HL-60 (cell line): ENCODE data around the gene MARCHF4.
A peak's percentile ranks its signal among the peaks of the same experiment; 100 is the strongest.

Experiments used
- DNase-seq, 2 experiments: peaks; one replicate each; pipeline ENCODE4 v3.0.0-alpha.2; 2010 to 2020; ENCODE audit warnings: low read depth in 1 of 2, low spot score in 1 of 2
- H3K27ac ChIP-seq: fragments of 250-450 bp; sonication (Bioruptor Pico); replicated peaks from 2 replicates; pipeline ENCODE4 v1.5.1; 2020; ENCODE audit warnings: mild to moderate bottlenecking, moderate library complexity
- H3K27me3 ChIP-seq: fragments of 250-450 bp; sonication (Bioruptor Pico); 2 replicates; pipeline ENCODE4 v1.5.1; 2021; ENCODE audit warnings: mild to moderate bottlenecking, moderate library complexity; ENCODE audit not compliant: insufficient read depth, poor library complexity, severe bottlenecking
- H3K4me3 ChIP-seq: replicated peaks from 2 replicates; pipeline ENCODE4 v1.5.1; 2011; ENCODE audit warnings: mild to moderate bottlenecking, control low read depth, low read length; ENCODE audit not compliant: insufficient read depth
- GABPA ChIP-seq: IDR thresholded peaks from 2 replicates; pipeline ENCODE4 v1.6.1; 2012; ENCODE audit warnings: low read depth
- POLR2AphosphoS5 ChIP-seq: IDR thresholded peaks from 2 replicates; pipeline ENCODE4 v1.6.1; 2012; ENCODE audit warnings: low read depth
- SPI1 ChIP-seq: IDR thresholded peaks from 2 replicates; pipeline ENCODE4 v1.6.1; 2012; ENCODE audit warnings: low read depth, mild to moderate bottlenecking, borderline replicate concordance
- TF ChIP-seq, protein P1 (sequence below): IDR thresholded peaks from one replicate; pipeline ENCODE4 v1.5.1; 2011; ENCODE audit warnings: low read length, control low read depth, inconsistent platforms; ENCODE audit not compliant: insufficient read depth
- TF ChIP-seq, protein P2 (sequence below): IDR thresholded peaks from 2 replicates; pipeline ENCODE4 v1.6.1; 2012; ENCODE audit warnings: low read depth; ENCODE audit not compliant: insufficient replicate concordance

The MARCHF4 gene

DNA sequence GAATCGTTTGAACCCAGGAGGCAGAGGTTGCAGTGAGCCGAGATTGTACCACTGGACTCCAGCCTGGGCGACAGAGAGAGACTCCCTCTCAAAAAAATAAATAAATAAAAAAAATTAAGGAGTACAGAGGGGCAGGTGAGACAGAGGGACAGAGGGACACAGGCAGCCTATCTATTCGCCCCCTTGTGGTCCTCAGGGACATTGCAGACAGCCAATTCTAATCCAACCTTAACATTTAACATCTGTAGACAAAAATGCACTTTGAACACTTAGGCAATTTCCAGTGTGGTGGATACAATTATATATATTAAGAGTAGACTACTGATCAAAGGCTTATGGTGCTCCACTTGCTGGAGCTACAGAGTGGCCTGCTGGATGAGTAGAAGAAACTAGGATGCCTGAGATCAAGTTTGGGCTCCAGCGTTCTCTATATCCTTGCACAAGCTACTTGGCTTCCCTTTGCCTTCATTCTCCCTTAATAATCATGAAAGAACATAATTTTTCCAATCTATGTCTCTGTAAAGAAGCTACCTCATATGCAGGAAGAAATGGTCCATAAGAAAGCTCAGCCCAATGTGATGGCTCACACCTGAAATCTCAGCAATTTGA is 31.8 kb upstream of the MARCHF4 start:
- no peak overlapping the region for H3K4me3 ChIP-seq
- H3K27ac ChIP-seq, result no peak overlapping the region
- H3K27me3 ChIP-seq, result no peaks in the 10 kb centered on the region
- TF ChIP-seq, protein P1, sequence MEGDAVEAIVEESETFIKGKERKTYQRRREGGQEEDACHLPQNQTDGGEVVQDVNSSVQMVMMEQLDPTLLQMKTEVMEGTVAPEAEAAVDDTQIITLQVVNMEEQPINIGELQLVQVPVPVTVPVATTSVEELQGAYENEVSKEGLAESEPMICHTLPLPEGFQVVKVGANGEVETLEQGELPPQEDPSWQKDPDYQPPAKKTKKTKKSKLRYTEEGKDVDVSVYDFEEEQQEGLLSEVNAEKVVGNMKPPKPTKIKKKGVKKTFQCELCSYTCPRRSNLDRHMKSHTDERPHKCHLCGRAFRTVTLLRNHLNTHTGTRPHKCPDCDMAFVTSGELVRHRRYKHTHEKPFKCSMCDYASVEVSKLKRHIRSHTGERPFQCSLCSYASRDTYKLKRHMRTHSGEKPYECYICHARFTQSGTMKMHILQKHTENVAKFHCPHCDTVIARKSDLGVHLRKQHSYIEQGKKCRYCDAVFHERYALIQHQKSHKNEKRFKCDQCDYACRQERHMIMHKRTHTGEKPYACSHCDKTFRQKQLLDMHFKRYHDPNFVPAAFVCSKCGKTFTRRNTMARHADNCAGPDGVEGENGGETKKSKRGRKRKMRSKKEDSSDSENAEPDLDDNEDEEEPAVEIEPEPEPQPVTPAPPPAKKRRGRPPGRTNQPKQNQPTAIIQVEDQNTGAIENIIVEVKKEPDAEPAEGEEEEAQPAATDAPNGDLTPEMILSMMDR, result peak; percentile 94
- no peak for TF ChIP-seq GABPA
- no peak for TF ChIP-seq POLR2AphosphoS5
- TF ChIP-seq SPI1, result no peak
- DNase-seq, result no peak

DNA sequence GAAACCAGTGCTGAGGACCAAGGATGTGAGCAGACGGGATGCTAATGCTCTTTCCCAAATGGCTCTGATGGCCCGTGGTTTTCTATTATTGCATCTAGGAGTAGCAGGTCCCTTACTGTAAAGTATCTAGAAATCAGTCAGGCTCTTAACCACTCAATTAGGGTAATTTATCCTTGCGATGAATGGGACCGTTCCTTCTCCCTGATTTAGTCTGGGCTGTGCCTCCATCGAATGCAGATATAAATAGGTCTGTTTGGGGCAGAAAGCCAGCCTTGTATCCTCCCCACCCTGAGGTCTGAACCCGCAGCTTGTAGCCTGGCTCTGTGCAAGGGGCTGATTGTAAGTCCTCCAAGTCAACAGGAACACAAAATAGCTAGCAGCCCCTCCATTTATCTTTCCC is 30.5 kb upstream of the MARCHF4 start:
- Histone ChIP-seq H3K4me3 (no peak overlapping the region), H3K27ac (no peak overlapping the region), H3K27me3 (no peaks in the 10 kb centered on the region)
- no peak for DNase-seq
- TF ChIP-seq POLR2AphosphoS5 (no peak), GABPA (no peak), SPI1 (no peak)
- TF ChIP-seq, protein P1, result no peak
- TF ChIP-seq, protein P2, sequence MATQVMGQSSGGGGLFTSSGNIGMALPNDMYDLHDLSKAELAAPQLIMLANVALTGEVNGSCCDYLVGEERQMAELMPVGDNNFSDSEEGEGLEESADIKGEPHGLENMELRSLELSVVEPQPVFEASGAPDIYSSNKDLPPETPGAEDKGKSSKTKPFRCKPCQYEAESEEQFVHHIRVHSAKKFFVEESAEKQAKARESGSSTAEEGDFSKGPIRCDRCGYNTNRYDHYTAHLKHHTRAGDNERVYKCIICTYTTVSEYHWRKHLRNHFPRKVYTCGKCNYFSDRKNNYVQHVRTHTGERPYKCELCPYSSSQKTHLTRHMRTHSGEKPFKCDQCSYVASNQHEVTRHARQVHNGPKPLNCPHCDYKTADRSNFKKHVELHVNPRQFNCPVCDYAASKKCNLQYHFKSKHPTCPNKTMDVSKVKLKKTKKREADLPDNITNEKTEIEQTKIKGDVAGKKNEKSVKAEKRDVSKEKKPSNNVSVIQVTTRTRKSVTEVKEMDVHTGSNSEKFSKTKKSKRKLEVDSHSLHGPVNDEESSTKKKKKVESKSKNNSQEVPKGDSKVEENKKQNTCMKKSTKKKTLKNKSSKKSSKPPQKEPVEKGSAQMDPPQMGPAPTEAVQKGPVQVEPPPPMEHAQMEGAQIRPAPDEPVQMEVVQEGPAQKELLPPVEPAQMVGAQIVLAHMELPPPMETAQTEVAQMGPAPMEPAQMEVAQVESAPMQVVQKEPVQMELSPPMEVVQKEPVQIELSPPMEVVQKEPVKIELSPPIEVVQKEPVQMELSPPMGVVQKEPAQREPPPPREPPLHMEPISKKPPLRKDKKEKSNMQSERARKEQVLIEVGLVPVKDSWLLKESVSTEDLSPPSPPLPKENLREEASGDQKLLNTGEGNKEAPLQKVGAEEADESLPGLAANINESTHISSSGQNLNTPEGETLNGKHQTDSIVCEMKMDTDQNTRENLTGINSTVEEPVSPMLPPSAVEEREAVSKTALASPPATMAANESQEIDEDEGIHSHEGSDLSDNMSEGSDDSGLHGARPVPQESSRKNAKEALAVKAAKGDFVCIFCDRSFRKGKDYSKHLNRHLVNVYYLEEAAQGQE, result no peak

DNA sequence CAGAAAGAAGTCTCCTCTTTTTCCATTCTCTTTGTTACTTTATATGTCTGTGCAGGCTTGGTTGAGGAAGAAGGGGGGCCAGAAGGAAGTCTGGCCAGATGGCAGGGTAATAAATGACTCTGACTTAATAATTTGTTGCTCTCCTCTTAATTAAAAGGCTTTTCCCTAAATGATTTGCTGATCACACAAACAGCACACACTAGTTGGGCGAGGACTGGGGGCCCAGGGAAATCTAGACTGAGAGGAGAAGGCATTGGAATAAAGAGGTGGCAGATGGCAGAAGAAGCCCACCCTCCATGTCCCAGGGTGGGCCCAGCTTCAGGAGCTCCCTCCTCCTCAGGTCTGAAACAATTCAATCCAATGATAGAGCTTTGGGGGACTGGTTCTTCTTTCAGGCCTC is 27.3 kb upstream of the MARCHF4 start:
- DNase-seq, result no peak
- TF ChIP-seq, protein P1, result no peak
- TF ChIP-seq, protein P2, result no peak
- no peak for TF ChIP-seq SPI1
- no peak for TF ChIP-seq POLR2AphosphoS5
- TF ChIP-seq GABPA, result no peak
- H3K27ac ChIP-seq, result no peak overlapping the region
- H3K27me3 ChIP-seq, result no peaks in the 10 kb centered on the region
- no peak overlapping the region for H3K4me3 ChIP-seq

DNA sequence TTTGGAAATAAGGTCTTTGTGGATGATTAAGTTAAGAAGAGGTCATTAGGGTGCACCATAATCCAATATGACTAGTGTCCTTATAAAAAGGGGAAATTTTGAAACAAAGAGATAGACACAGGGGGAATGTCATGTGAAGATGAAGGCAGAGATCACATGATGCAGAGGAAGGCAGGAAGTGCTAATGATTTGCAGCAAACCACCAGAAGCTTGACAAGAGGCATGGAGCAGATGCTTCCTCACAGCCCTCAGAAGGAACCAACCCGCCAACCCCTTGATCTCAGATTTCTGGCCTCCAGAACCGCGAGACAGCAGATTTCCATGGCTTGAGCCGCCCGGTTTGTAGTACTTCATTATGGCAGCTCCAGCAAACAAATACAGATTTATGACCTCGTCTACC is 22.6 kb upstream of the MARCHF4 start:
- Histone ChIP-seq H3K27ac (no peak overlapping the region), H3K27me3 (no peaks in the 10 kb centered on the region), H3K4me3 (no peak overlapping the region)
- peak in 1 of 2 experiments; percentile 10 for DNase-seq
- TF ChIP-seq, protein P1, result no peak
- TF ChIP-seq POLR2AphosphoS5 (no peak), SPI1 (no peak), GABPA (no peak)
- TF ChIP-seq, protein P2, result no peak
